NOMO-1 treated with dmso at 0.1 percent for 144 hours (cell line): ENCODE data around the gene INTS2.
"Not testable (repeated sequence)": the region's sequence is repeated elsewhere in the genome, so short reads cannot be mapped to it uniquely, and the experiment has no call there.

ENCODE experiments used
- DNase-seq: peaks from one replicate; lab custom pipeline; 2025; ENCODE audit not compliant: unreplicated experiment; lab: John Stamatoyannopoulos, UW

Gene INTS2

GRCh38 chr17:61927208-61928100 lies at the start of gene INTS2:
Gene INTS2 (minus strand): TSS chr17:61927982. CDS start chr17:61926644, 1,338 bp downstream.
- peak; percentile 92 for DNase-seq

- no peak for DNase-seq
These were observed 46.3 kb upstream of the INTS2 start for GRCh38 chr17:61974115-61974514.

GRCh38 chr17:61972311-61972710 lies 44.5 kb upstream of the INTS2 start:
- no peak for DNase-seq

- peak; percentile 35 for DNase-seq
These were observed 42.2 kb upstream of the INTS2 start for GRCh38 chr17:61970030-61970429.

- no peak for DNase-seq
These were observed 41.0 kb upstream of the INTS2 start for GRCh38 chr17:61968757-61969156.

- DNase-seq: no peak
These were observed 39.9 kb upstream of the INTS2 start for GRCh38 chr17:61967729-61968128.

GRCh38 chr17:61966191-61966590 lies 38.4 kb upstream of the INTS2 start:
- DNase-seq: no peak

GRCh38 chr17:61955619-61956018 lies 27.8 kb upstream of the INTS2 start:
- no peak for DNase-seq

- no peak for DNase-seq
These were observed 19.7 kb upstream of the INTS2 start for GRCh38 chr17:61947367-61948078.

GRCh38 chr17:61946359-61946758 lies 18.6 kb upstream of the INTS2 start:
- no peak for DNase-seq

GRCh38 chr17:61943117-61943516 lies 15.3 kb upstream of the INTS2 start:
- no peak for DNase-seq

- DNase-seq: no peak
These were observed 14.3 kb upstream of the INTS2 start for GRCh38 chr17:61942085-61942484.

GRCh38 chr17:61928101-61928436 lies 287 bp upstream of the INTS2 start:
- no peak for DNase-seq

- DNase-seq: no peak
These were observed 965 bp downstream of the INTS2 start for GRCh38 chr17:61926826-61927207.

- not testable (repeated sequence) for DNase-seq
These were observed 12.6 kb downstream of the INTS2 start for GRCh38 chr17:61915162-61915561.

GRCh38 chr17:61908292-61909037 lies 19.3 kb downstream of the INTS2 start:
- DNase-seq: no peak

- no peak for DNase-seq
These were observed 20.4 kb downstream of the INTS2 start for GRCh38 chr17:61907361-61907760.

- DNase-seq: no peak
These were observed 23.6 kb downstream of the INTS2 start for GRCh38 chr17:61904094-61904710.

- no peak for DNase-seq
These were observed 24.5 kb downstream of the INTS2 start for GRCh38 chr17:61903251-61903650.

GRCh38 chr17:61897548-61898180 lies 30.1 kb downstream of the INTS2 start:
- no peak for DNase-seq

- DNase-seq: no peak
These were observed 32.4 kb downstream of the INTS2 start for GRCh38 chr17:61895391-61895790.
